HL-60 (cell line): ENCODE data around the gene CTDSPL2.

Source experiments
- POLR2AphosphoS5 ChIP-seq: IDR thresholded peaks from 2 replicates; pipeline ENCODE4 v1.6.1; 2012; ENCODE audit warnings: low read depth
- TF ChIP-seq, protein P1 (sequence below): IDR thresholded peaks from one replicate; pipeline ENCODE4 v1.5.1; 2011; ENCODE audit warnings: low read length, control low read depth, inconsistent platforms; ENCODE audit not compliant: insufficient read depth

GRCh38 chr15:44438402-44438801 is 11.0 kb downstream of the CTDSPL2 start:
- TF ChIP-seq, protein P1, sequence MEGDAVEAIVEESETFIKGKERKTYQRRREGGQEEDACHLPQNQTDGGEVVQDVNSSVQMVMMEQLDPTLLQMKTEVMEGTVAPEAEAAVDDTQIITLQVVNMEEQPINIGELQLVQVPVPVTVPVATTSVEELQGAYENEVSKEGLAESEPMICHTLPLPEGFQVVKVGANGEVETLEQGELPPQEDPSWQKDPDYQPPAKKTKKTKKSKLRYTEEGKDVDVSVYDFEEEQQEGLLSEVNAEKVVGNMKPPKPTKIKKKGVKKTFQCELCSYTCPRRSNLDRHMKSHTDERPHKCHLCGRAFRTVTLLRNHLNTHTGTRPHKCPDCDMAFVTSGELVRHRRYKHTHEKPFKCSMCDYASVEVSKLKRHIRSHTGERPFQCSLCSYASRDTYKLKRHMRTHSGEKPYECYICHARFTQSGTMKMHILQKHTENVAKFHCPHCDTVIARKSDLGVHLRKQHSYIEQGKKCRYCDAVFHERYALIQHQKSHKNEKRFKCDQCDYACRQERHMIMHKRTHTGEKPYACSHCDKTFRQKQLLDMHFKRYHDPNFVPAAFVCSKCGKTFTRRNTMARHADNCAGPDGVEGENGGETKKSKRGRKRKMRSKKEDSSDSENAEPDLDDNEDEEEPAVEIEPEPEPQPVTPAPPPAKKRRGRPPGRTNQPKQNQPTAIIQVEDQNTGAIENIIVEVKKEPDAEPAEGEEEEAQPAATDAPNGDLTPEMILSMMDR, result no peak
- TF ChIP-seq POLR2AphosphoS5, result no peak
